ENCODE data around the gene CMTM6.
A peak's percentile ranks its signal among the peaks of the same experiment; 100 is the strongest.

CMTM6 gene

DNA sequence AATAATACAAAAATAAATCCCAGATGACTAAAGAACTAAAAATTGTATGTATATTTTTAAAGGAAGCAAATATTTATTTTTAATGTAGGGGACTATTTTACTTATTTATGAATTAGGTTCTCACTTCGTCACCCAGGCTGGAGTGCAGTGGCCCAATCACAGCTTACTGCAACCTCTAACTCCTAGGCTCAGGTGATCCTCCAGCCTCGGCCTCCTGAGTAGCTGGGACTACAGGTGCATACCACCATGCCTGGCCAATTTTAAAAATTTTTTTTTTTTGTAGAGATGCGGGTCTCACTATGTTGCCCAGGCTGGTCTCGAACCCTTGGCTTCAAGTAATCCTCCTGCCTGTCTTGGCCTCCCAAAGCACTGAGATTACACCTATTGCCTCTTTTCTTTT is 68.4 kb downstream of the CMTM6 start:
- Mint-ChIP-seq H3K27me3 (ENCODE audit: low read depth) (no peaks in the 10 kb centered on the region), H3K36me3 (ENCODE audit: low read depth) (peaks cover 14% of the 10 kb centered on the region), H3K4me3 (no peak overlapping the region), H3K4me1 (ENCODE audit: low read depth) (peaks cover 67% of the 10 kb centered on the region), H3K9me3 (no peaks in the 10 kb centered on the region), H3K27ac (no peak overlapping the region)

DNA sequence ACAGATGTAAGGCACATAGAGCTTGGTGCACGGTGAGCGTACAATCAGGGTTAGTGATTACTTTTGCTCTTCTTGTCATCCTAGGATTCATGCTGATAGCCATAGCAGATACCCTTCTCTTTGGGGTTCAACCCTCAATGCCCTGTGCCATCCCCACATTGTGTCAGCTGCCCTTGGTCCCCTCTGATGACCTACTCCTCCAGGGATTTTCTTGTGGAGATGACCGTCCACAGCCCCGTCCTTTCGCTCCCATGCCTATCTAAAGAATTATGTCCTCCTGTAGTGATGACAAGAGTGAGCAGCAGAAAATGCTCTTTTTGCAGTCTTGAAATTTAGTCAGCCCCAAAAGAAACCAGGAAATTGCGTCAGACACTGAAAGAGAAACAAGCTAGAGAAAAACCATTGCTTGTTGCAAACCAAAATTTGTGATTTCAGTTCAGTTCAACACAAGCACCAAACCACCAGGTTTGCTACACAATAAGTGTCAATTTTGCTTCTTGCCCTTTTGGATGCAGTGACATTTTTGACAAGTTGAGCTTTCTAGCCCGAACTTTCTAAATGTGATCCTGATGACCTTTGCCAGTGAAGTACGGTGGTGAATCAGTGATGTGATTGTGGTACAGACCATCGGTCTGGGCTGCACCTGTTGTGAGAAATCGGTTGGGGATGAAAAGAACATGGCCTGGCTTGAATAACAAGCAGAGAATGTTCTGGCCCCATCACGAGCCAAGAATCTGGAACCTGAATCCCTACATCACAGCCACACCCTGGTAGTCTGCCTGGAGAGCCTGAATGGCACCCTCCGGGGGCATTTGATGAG is 69.7 kb downstream of the CMTM6 start:
- peaks cover 12% of the 10 kb centered on the region for H3K36me3 Mint-ChIP-seq (ENCODE audit: low read depth)
- peak overlapping the region; percentile 97 for H3K27ac Mint-ChIP-seq
- no peaks in the 10 kb centered on the region for H3K27me3 Mint-ChIP-seq (ENCODE audit: low read depth)
- no peaks in the 10 kb centered on the region for H3K9me3 Mint-ChIP-seq
- peaks cover 66% of the 10 kb centered on the region for H3K4me1 Mint-ChIP-seq (ENCODE audit: low read depth)
- H3K4me3 Mint-ChIP-seq, result peak overlapping the region; percentile 74

DNA sequence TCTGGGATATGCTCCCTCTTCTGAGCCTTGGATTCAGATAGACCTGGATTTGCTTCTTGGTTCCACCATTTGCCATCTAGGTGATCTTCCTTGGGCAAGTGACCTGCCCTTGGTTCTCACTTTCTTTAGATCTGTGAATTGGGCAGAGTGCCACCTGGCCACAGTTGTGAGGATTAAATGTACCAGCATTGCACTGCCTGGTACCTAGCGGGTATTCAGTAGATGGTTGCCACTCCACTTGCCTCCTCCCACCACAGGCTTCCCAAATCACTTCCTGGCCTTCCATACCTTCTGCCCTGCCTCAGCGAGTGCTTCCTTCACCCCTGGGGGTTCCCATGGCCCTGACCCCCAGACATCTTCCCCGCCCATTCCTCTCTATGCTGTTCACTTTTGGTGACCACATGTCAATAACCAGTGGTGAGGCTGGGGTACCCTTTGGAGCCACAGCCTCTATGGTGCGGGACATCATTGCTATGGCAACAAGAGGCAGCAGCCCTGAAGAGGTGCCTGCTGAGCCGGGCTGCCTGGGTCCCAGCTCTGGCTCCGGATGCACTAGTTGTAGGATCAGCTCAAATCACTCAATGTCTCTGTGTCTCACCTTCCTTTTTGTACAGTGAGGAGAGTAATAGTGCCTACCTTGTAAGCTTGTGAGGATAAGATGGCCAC is 70.5 kb downstream of the CMTM6 start:
- Mint-ChIP-seq H3K4me3 (peak overlapping the region; percentile 74), H3K27me3 (ENCODE audit: low read depth) (no peaks in the 10 kb centered on the region), H3K9me3 (no peaks in the 10 kb centered on the region), H3K36me3 (ENCODE audit: low read depth) (peaks cover 12% of the 10 kb centered on the region), H3K27ac (peak overlapping the region; percentile 97), H3K4me1 (ENCODE audit: low read depth) (peaks cover 71% of the 10 kb centered on the region)

DNA sequence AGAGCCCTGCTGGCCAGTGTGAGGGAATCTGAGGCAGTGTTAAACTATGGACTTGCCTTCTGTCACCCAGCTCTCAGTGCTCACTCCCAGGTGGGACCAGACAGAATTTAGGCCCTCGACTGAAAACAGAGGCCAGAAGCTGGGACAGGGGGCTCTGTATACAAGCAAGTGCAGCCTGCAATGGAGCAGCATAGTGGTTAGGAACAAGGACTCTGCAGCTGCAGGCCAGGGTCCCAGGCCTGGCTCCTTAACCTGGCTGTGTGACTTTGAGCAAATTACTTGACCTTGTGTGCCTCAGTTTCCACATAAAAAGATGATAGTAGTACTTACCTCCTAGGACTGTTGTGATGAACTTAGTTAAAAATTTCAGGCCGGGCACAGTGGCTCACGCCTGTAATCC is 71.2 kb downstream of the CMTM6 start:
- no peaks in the 10 kb centered on the region for H3K9me3 Mint-ChIP-seq
- H3K27ac Mint-ChIP-seq, result peak overlapping the region; percentile 97
- H3K4me1 Mint-ChIP-seq (ENCODE audit: low read depth), result peaks cover 73% of the 10 kb centered on the region
- H3K36me3 Mint-ChIP-seq (ENCODE audit: low read depth), result peaks cover 14% of the 10 kb centered on the region
- no peak overlapping the region for H3K4me3 Mint-ChIP-seq
- H3K27me3 Mint-ChIP-seq (ENCODE audit: low read depth), result no peaks in the 10 kb centered on the region

Data from T-helper 1 cell treated with Interleukin-12 subunit alpha and Interleukin-12 subunit beta and Interleukin-4 antibody, amounts not matched to agents 30 μg/mL and 1 μg/mL, for 36 hours (primary cell).